Fibroblast of pulmonary artery (primary cell): ENCODE data around the gene CARNS1.

Experiments used
- DNase-seq: peaks from one replicate; pipeline ENCODE4 v3.0.0-alpha.2; 2010; ENCODE audit warnings: low read depth
- H3K4me3 ChIP-seq: replicated peaks from 2 replicates; pipeline ENCODE4 v1.5.1; 2011; ENCODE audit warnings: low read depth, mild to moderate bottlenecking, control low read depth, low read length, moderate library complexity
- CTCF ChIP-seq: IDR thresholded peaks from 2 replicates; pipeline ENCODE4 v1.5.1; 2011; ENCODE audit warnings: mild to moderate bottlenecking, control low read depth, low read length, inconsistent platforms; ENCODE audit errors: missing control alignments

The CARNS1 gene

GRCh38 chr11:67415501-67416304, at the start of gene CARNS1:
Gene CARNS1 (plus strand): TSS chr11:67415678. CDS start chr11:67416200, 522 bp downstream.
- peak within 1 kb of the TSS; percentile 14 for H3K4me3 ChIP-seq
- no peak for DNase-seq
- TF ChIP-seq CTCF = no peak

GRCh38 chr11:67365736-67366444, 49.6 kb upstream of the CARNS1 start:
- peak overlapping the region; percentile 9 for H3K4me3 ChIP-seq
- TF ChIP-seq CTCF = no peak
- no peak for DNase-seq

GRCh38 chr11:67366546-67366945, 48.9 kb upstream of the CARNS1 start:
- H3K4me3 ChIP-seq = no peak overlapping the region
- DNase-seq = peak; percentile 68
- no peak for TF ChIP-seq CTCF

- DNase-seq = peak; percentile 63
- H3K4me3 ChIP-seq = no peak overlapping the region
- no peak for TF ChIP-seq CTCF
Measured at GRCh38 chr11:67366961-67367760, 48.3 kb upstream of the CARNS1 start.

- no peak overlapping the region for H3K4me3 ChIP-seq
- DNase-seq = no peak
- no peak for TF ChIP-seq CTCF
Measured at GRCh38 chr11:67367761-67368227, 47.7 kb upstream of the CARNS1 start.

GRCh38 chr11:67368621-67369020, 46.9 kb upstream of the CARNS1 start:
- no peak overlapping the region for H3K4me3 ChIP-seq
- DNase-seq = no peak
- TF ChIP-seq CTCF = no peak
